Panc1 (cell line): ENCODE data around the gene PLCH2. TPM values are rescaled to one million over a fixed set of nuclear protein-coding genes. Genes with fewer than 3 reads are reported as not detected.

ENCODE experiments used
- ATAC-seq: fragments of 200-7000 bp; cut with Tn5 transposase; 2 replicates; pipeline ENCODE4 v1.9.1; 2020; ENCODE audit warnings: mild to moderate bottlenecking, moderate library complexity
- BruUV-seq: library from RNA; stranded (reverse); fragments of 400-500 nt; replicated peaks from 2 replicates; lab custom pipeline; 2021; lab: Mats Ljungman, UMichigan
- CTCF ChIA-PET: fragments of 300-600 bp; sonication (Branson Sonifier 250); formaldehyde crosslinking; loops from one replicate; lab custom pipeline; 2022; ENCODE audit warnings: antibody characterized with exemption; lab: Charles Lee
- POLR2A ChIA-PET: fragments of 300-600 bp; sonication (Branson Sonifier 250); formaldehyde crosslinking; loops from one replicate; lab custom pipeline; 2022; ENCODE audit warnings: antibody characterized with exemption; lab: Charles Lee
- DNase-seq: peaks from one replicate; pipeline ENCODE4 v3.0.0-alpha.2; 2010; ENCODE audit warnings: low read depth, low spot score
- H3K27ac ChIP-seq: 2 replicates; pipeline ENCODE4 v1.5.1; 2011; ENCODE audit warnings: mild to moderate bottlenecking, low read length, inconsistent platforms
- H3K27me3 ChIP-seq: fragments of 200-500 bp; sonication (Bioruptor generic); 2 replicates; pipeline ENCODE4 v1.6.0; 2014; ENCODE audit warnings: low read length, inconsistent platforms; ENCODE audit not compliant: control insufficient read depth, insufficient read depth
- H3K36me3 ChIP-seq: fragments of 200-500 bp; sonication (Bioruptor generic); 2 replicates; pipeline ENCODE4 v1.5.1; 2014; ENCODE audit warnings: inconsistent platforms, mild to moderate bottlenecking, low read length, moderate library complexity; ENCODE audit not compliant: control insufficient read depth, insufficient read depth
- H3K4me1 ChIP-seq: 2 replicates; pipeline ENCODE4 v1.5.1; 2011; ENCODE audit warnings: inconsistent platforms, mild to moderate bottlenecking, low read length, moderate library complexity; ENCODE audit not compliant: control insufficient read depth, insufficient read depth
- H3K4me3 ChIP-seq, 2 experiments: 2 replicates each; pipeline ENCODE4 v1.5.1; 2011 to 2012; ENCODE audit warnings: low read depth in 2 of 2, low read length in 2 of 2, mild to moderate bottlenecking in 2 of 2, inconsistent platforms in 1 of 2, moderate library complexity in 1 of 2
- H3K9me3 ChIP-seq: fragments of 200-500 bp; sonication (Bioruptor generic); 2 replicates; pipeline ENCODE4 v1.5.1; 2014; ENCODE audit warnings: low read depth, mild to moderate bottlenecking, inconsistent platforms, low read length, moderate library complexity; ENCODE audit not compliant: control insufficient read depth, insufficient read depth
- CTCF ChIP-seq: fragments of 450-650 bp; IDR thresholded peaks from 2 replicates; pipeline ENCODE4 v1.5.1; 2017; ENCODE audit warnings: mild to moderate bottlenecking
- POLR2AphosphoS5 ChIP-seq: IDR thresholded peaks from 2 replicates; pipeline ENCODE4 v1.6.1; 2012; ENCODE audit warnings: mild to moderate bottlenecking, low read depth, low read length, moderate library complexity
- REST ChIP-seq, 2 experiments: IDR thresholded peaks; 2 replicates each; pipeline ENCODE4 v1.6.1; 2011 to 2012; ENCODE audit warnings: low read depth in 2 of 2, control low read depth in 1 of 2, low read length in 1 of 2, mild to moderate bottlenecking in 1 of 2, moderate library complexity in 1 of 2; ENCODE audit not compliant: insufficient read depth in 1 of 2
- SIN3A ChIP-seq: IDR thresholded peaks from 2 replicates; pipeline ENCODE4 v1.6.1; 2012; ENCODE audit warnings: low read depth, mild to moderate bottlenecking, low read length, moderate library complexity, borderline replicate concordance; ENCODE audit not compliant: insufficient read depth
- TCF7L2 ChIP-seq: IDR thresholded peaks from 2 replicates; pipeline ENCODE4 v1.6.1; 2011; ENCODE audit warnings: mild to moderate bottlenecking, low read depth, low read length, inconsistent platforms
- in situ Hi-C: cut with HindIII; loops from 2 replicates; pipeline ENCODE4 v1.10.0; 2016; ENCODE audit warnings: low sequenced_read_pairs, low pct_unique_long_range_greater_than_20kb
- intact Hi-C: fragments of 100-400 bp; cut with micrococcal nuclease; formaldehyde crosslinking; loops from one replicate; pipeline ENCODE4 v1.10.0; 2022; ENCODE audit not compliant: unreplicated experiment
- total RNA-seq: library from RNA; stranded (reverse); gene quantifications from one replicate; pipeline ENCODE4 v1.2.1, GENCODE V29; 2021; ENCODE audit not compliant: unreplicated experiment

The PLCH2 gene
- total RNA-seq, 1 experiment from 2014 or later: 41.2 TPM

GRCh38 chr1:2472109-2472508, 4.0 kb upstream of the PLCH2 start:
- TF ChIP-seq SIN3A (no peak), CTCF (no peak), POLR2AphosphoS5 (no peak), TCF7L2 (no peak), REST (IDR thresholded peaks at IDR 0.05; ENCODE audit: insufficient read depth in 1 of 2, low read depth in 2 of 2, low read length in 1 of 2) (no peak)
- DNase-seq: no peak

GRCh38 chr1:2472561-2473177, 3.4 kb upstream of the PLCH2 start:
- ATAC-seq (no peak), DNase-seq (no peak)
- H3K4me3 ChIP-seq: no peak overlapping the region
- ChIA-PET CTCF (no interaction called here), POLR2A (no interaction called here)
- no peaks in the 10 kb centered on the region for H3K36me3 ChIP-seq
- BruUV-seq: no TSS peak
- intact Hi-C loops: loop anchor here (10.0 kb wide), 1 partner anchor 58 kb away; the partner anchor contains the start of gene PEX10
- H3K9me3 ChIP-seq: no peaks in the 10 kb centered on the region
- peak overlapping the region; percentile 79 for H3K27ac ChIP-seq
- H3K4me1 ChIP-seq: peaks cover 98% of the 10 kb centered on the region
- TF ChIP-seq SIN3A (no peak), TCF7L2 (no peak), REST (IDR thresholded peaks at IDR 0.05; ENCODE audit: insufficient read depth in 1 of 2, low read depth in 2 of 2, low read length in 1 of 2) (no peak), CTCF (no peak), POLR2AphosphoS5 (no peak)
- in situ Hi-C loops: no loop called here
- no peaks in the 10 kb centered on the region for H3K27me3 ChIP-seq

More at GRCh38 chr1:2472109-2472508, 4.0 kb upstream of the PLCH2 start:
- in situ Hi-C loops: no loop called here
- Histone ChIP-seq H3K27ac (peak overlapping the region; percentile 71), H3K4me3 (no peak overlapping the region), H3K9me3 (no peaks in the 10 kb centered on the region), H3K36me3 (no peaks in the 10 kb centered on the region), H3K27me3 (no peaks in the 10 kb centered on the region), H3K4me1 (peaks cover 92% of the 10 kb centered on the region)
- POLR2A ChIA-PET: no interaction called here
- no peak for ATAC-seq
- CTCF ChIA-PET: no interaction called here
- BruUV-seq: no TSS peak
- intact Hi-C loops: loop anchor here (10.0 kb wide), 1 partner anchor 57 kb away; the partner anchor contains the start of gene PEX10
